HepG2 (cell line): ENCODE data around the gene ZSCAN26. TPM values are rescaled to one million over a fixed set of nuclear protein-coding genes. Genes with fewer than 3 reads are reported as not detected.

Experiments
- HNRNPK ChIP-seq: fragments of 200-400 bp; formaldehyde crosslinking; IDR thresholded peaks from 2 replicates; pipeline ENCODE4 v1.6.1; 2018; ENCODE audit warnings: low read length, low read depth, moderate library complexity, mild to moderate bottlenecking; ENCODE audit not compliant: poor library complexity, severe bottlenecking
- MTF2 ChIP-seq: sonication (generic); formaldehyde crosslinking; IDR thresholded peaks from 2 replicates; pipeline ENCODE4 v1.5.0; 2020; ENCODE audit warnings: missing genetic modification reagents, borderline replicate concordance
- NFKBIZ ChIP-seq: IDR thresholded peaks from 2 replicates; pipeline ENCODE4 v1.6.1; 2018; ENCODE audit warnings: missing genetic modification reagents, missing compliant biosample characterization
- NR3C1 ChIP-seq: sonication (generic); formaldehyde crosslinking; IDR thresholded peaks from 2 replicates; pipeline ENCODE4 v1.4.0; 2020; ENCODE audit warnings: missing genetic modification reagents
- PTBP1 ChIP-seq: fragments of 200-400 bp; formaldehyde crosslinking; IDR thresholded peaks from 2 replicates; pipeline ENCODE4 v1.6.1; 2018; ENCODE audit warnings: low read length, low read depth; ENCODE audit not compliant: poor library complexity, severe bottlenecking
- RBM39 ChIP-seq: fragments of 200-400 bp; formaldehyde crosslinking; IDR thresholded peaks from one replicate; pipeline ENCODE4 v1.6.1; 2018; ENCODE audit warnings: antibody characterized with exemption, mild to moderate bottlenecking, low read depth, low read length; ENCODE audit not compliant: poor library complexity, severe bottlenecking
- RFXANK ChIP-seq: IDR thresholded peaks from 2 replicates; pipeline ENCODE4 v1.6.1; 2016
- SNAPC2 ChIP-seq: sonication (generic); formaldehyde crosslinking; IDR thresholded peaks from 2 replicates; pipeline ENCODE4 v1.8.1; 2022; ENCODE audit warnings: mild to moderate bottlenecking, missing genetic modification reagents
- SP2 ChIP-seq: sonication (generic); formaldehyde crosslinking; IDR thresholded peaks from 2 replicates; pipeline ENCODE4 v1.5.1; 2020; ENCODE audit warnings: mild to moderate bottlenecking, missing genetic modification reagents
- TEAD2 ChIP-seq: sonication (generic); formaldehyde crosslinking; IDR thresholded peaks from 2 replicates; pipeline ENCODE4 v1.9.0; 2021; ENCODE audit warnings: missing genetic modification reagents
- ZFP62 ChIP-seq: sonication (generic); formaldehyde crosslinking; IDR thresholded peaks from 2 replicates; pipeline ENCODE4 v1.4.0; 2020; ENCODE audit warnings: missing genetic modification reagents
- ZFY ChIP-seq: sonication (generic); formaldehyde crosslinking; IDR thresholded peaks from 2 replicates; pipeline ENCODE4 v1.4.0; 2020; ENCODE audit warnings: missing genetic modification reagents
- ZFYVE20 ChIP-seq: sonication (generic); formaldehyde crosslinking; IDR thresholded peaks from 2 replicates; pipeline ENCODE4 v1.8.0; 2023; ENCODE audit warnings: low read depth, mild to moderate bottlenecking, moderate library complexity, missing genetic modification reagents, borderline replicate concordance
- ZNF292 ChIP-seq: sonication (generic); formaldehyde crosslinking; IDR thresholded peaks from 2 replicates; pipeline ENCODE4 v1.8.1; 2022; ENCODE audit warnings: mild to moderate bottlenecking, low read depth, missing genetic modification reagents, borderline replicate concordance
- ZNF468 ChIP-seq: sonication (generic); formaldehyde crosslinking; IDR thresholded peaks from 2 replicates; pipeline ENCODE4 v1.8.0; 2022; ENCODE audit warnings: mild to moderate bottlenecking, moderate library complexity, missing genetic modification reagents
- ZNF746 ChIP-seq: sonication (generic); formaldehyde crosslinking; IDR thresholded peaks from 2 replicates; pipeline ENCODE4 v1.8.0; 2022; ENCODE audit warnings: mild to moderate bottlenecking, missing genetic modification reagents
- polyA plus RNA-seq, 8 experiments: library from polyadenylated mRNA; depleted of rRNA in 3 of 8; stranded (reverse) in 7 of 8; unstranded in 1 of 8; fragments of >200 nt; fragmentation: Illumina TruSeq in 4 of 8; extraction: Trizol in 4 of 8; gene quantifications; 2 replicates each; pipeline versions ENCODE4 v1.2.1 to v1.2.3, GENCODE V29; 2011 to 2016; ENCODE audit warnings: low read depth in 4 of 8, missing spikeins in 1 of 8, mixed read lengths in 1 of 8; ENCODE audit not compliant: insufficient read depth in 1 of 8
- total RNA-seq, 5 experiments: library from RNA; depleted of rRNA; stranded (reverse); fragments of >200 nt; fragmentation: Illumina TruSeq; extraction: Trizol; gene quantifications; 2 replicates each; pipeline ENCODE4 v1.2.3, GENCODE V29; 2016; ENCODE audit warnings: low read depth in 1 of 5
- TF ChIP-seq, protein P1 (sequence below): sonication (generic); formaldehyde crosslinking; IDR thresholded peaks from 2 replicates; pipeline ENCODE4 v1.4.0; 2020; ENCODE audit warnings: low read depth, mild to moderate bottlenecking, missing genetic modification reagents
- TF ChIP-seq, protein P2 (sequence below): sonication (generic); formaldehyde crosslinking; IDR thresholded peaks from 2 replicates; pipeline ENCODE4 v1.8.1; 2023; ENCODE audit warnings: mild to moderate bottlenecking, missing genetic modification reagents
- TF ChIP-seq, protein P3 (sequence below): IDR thresholded peaks from 2 replicates; pipeline ENCODE4 v1.6.1; 2016; ENCODE audit warnings: low read depth, borderline replicate concordance
- TF ChIP-seq, protein P4 (sequence below): IDR thresholded peaks from 2 replicates; pipeline ENCODE4 v1.4.0; 2020; ENCODE audit warnings: mild to moderate bottlenecking, missing genetic modification reagents

Gene ZSCAN26
- total and polyA plus RNA-seq, 2 of the 13 experiments (the other 11 are each of a cell fraction or from before 2014, with no cell fraction given): 12.0 to 15.6 TPM

DNA sequence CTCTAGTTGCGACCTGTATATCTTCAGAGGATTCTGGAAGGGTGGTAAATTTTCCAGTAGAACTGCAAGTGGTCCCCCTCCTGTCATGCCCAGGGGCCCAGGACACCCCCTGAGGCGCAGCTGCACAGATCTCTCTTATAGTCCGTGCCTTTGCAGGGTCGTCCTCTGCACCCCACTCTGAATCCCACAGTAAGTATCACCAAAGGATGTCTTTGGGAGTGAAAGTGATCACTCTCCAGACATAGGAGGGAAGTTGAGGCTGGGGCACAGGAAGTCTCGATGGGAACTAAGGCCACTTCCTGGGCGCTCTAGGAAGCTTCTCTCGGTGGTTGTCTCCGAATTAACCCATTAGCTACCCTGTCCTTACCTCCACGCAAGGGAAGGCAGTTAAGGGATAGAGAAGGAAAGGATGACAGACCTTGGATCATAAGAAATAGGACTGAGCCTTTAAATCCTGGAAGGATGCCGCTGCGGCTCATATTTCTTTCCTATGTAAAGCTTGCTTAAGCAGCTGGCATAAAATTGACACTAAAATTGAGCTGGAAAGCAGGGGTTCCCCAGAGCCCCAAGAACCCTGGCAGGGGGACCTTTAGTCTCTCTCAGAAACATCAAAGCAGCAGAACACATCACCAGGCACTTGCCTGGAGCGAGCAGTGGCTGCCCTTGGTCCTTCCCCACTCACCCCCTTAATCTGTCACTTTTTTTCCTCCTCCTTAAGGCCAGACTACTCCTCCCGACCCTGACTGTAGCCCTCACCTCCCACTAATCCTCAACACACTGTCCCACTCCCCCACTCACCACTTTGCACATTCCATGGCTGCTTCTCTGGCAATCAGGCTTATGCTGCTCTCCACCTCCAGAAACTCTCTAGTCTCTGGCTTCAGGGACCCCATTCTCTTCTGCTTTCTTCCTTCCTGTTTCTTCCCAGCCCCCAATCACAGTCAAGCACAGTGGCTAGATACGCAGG is 14.7 kb upstream of the ZSCAN26 start, which contains the start of gene ZKSCAN4 (continued):
- no peak for TF ChIP-seq ZNF468
- TF ChIP-seq SP2: no peak
- no peak for TF ChIP-seq PTBP1
- TF ChIP-seq, protein P1, sequence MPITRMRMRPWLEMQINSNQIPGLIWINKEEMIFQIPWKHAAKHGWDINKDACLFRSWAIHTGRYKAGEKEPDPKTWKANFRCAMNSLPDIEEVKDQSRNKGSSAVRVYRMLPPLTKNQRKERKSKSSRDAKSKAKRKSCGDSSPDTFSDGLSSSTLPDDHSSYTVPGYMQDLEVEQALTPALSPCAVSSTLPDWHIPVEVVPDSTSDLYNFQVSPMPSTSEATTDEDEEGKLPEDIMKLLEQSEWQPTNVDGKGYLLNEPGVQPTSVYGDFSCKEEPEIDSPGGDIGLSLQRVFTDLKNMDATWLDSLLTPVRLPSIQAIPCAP: no peak
- TF ChIP-seq, protein P2, sequence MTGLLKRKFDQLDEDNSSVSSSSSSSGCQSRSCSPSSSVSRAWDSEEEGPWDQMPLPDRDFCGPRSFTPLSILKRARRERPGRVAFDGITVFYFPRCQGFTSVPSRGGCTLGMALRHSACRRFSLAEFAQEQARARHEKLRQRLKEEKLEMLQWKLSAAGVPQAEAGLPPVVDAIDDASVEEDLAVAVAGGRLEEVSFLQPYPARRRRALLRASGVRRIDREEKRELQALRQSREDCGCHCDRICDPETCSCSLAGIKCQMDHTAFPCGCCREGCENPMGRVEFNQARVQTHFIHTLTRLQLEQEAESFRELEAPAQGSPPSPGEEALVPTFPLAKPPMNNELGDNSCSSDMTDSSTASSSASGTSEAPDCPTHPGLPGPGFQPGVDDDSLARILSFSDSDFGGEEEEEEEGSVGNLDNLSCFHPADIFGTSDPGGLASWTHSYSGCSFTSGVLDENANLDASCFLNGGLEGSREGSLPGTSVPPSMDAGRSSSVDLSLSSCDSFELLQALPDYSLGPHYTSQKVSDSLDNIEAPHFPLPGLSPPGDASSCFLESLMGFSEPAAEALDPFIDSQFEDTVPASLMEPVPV: no peak
- no peak for TF ChIP-seq RBM39
- TF ChIP-seq ZNF746 (CRISPR knock-in tag): no peak
- peak; percentile 28; the same call in 1 of the 2 replicates for TF ChIP-seq SNAPC2 (CRISPR knock-in tag)
- TF ChIP-seq HNRNPK: no peak
- TF ChIP-seq RFXANK (CRISPR knock-in tag): peak; percentile 64; the same call in 1 of the 2 replicates
- TF ChIP-seq, protein P3, sequence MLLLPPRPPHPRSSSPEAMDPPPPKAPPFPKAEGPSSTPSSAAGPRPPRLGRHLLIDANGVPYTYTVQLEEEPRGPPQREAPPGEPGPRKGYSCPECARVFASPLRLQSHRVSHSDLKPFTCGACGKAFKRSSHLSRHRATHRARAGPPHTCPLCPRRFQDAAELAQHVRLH: peak; percentile 50; the same call in 1 of the 2 replicates
- TF ChIP-seq ZFY: peak; percentile 79
- TF ChIP-seq NFKBIZ (CRISPR knock-in tag): peak; percentile 65; the same call in 1 of the 2 replicates
- TF ChIP-seq TEAD2: no peak
- TF ChIP-seq ZFP62 (CRISPR knock-in tag): no peak
- TF ChIP-seq ZFYVE20 (CRISPR knock-in tag): no peak
- TF ChIP-seq ZNF292: no peak
- TF ChIP-seq, protein P4, sequence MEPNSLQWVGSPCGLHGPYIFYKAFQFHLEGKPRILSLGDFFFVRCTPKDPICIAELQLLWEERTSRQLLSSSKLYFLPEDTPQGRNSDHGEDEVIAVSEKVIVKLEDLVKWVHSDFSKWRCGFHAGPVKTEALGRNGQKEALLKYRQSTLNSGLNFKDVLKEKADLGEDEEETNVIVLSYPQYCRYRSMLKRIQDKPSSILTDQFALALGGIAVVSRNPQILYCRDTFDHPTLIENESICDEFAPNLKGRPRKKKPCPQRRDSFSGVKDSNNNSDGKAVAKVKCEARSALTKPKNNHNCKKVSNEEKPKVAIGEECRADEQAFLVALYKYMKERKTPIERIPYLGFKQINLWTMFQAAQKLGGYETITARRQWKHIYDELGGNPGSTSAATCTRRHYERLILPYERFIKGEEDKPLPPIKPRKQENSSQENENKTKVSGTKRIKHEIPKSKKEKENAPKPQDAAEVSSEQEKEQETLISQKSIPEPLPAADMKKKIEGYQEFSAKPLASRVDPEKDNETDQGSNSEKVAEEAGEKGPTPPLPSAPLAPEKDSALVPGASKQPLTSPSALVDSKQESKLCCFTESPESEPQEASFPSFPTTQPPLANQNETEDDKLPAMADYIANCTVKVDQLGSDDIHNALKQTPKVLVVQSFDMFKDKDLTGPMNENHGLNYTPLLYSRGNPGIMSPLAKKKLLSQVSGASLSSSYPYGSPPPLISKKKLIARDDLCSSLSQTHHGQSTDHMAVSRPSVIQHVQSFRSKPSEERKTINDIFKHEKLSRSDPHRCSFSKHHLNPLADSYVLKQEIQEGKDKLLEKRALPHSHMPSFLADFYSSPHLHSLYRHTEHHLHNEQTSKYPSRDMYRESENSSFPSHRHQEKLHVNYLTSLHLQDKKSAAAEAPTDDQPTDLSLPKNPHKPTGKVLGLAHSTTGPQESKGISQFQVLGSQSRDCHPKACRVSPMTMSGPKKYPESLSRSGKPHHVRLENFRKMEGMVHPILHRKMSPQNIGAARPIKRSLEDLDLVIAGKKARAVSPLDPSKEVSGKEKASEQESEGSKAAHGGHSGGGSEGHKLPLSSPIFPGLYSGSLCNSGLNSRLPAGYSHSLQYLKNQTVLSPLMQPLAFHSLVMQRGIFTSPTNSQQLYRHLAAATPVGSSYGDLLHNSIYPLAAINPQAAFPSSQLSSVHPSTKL (CRISPR knock-in tag): peak; percentile 84
- TF ChIP-seq MTF2 (CRISPR knock-in tag): 0 out of 2 replicates have a peak, but pooled peaks have one; percentile 51
- TF ChIP-seq NR3C1 (CRISPR knock-in tag): no peak
